SKM-1 treated with dmso at 0.1 percent for 144 hours (cell line): ENCODE data around the gene SAMD11.
"Not testable (repeated sequence)": the region's sequence is repeated elsewhere in the genome, so short reads cannot be mapped to it uniquely, and the experiment has no call there.

Source experiments
- DNase-seq: peaks from one replicate; lab custom pipeline; 2025; ENCODE audit not compliant: unreplicated experiment; lab: John Stamatoyannopoulos, UW

The SAMD11 gene

GRCh38 chr1:944341-945325 is 20.9 kb downstream of the SAMD11 start:
- DNase-seq: no peak

- no peak for DNase-seq
Observed at GRCh38 chr1:945688-946556, 22.2 kb downstream of the SAMD11 start.

- not testable (repeated sequence) for DNase-seq
Observed at GRCh38 chr1:946811-947210, 23.1 kb downstream of the SAMD11 start.

- DNase-seq: no peak
Observed at GRCh38 chr1:947958-948357, 24.2 kb downstream of the SAMD11 start.

- DNase-seq: no peak
Observed at GRCh38 chr1:950268-950667, 26.5 kb downstream of the SAMD11 start.

GRCh38 chr1:950881-951280 is 27.2 kb downstream of the SAMD11 start:
- DNase-seq: no peak

GRCh38 chr1:951364-951763 is 27.6 kb downstream of the SAMD11 start:
- DNase-seq: no peak

- DNase-seq: no peak
Observed at GRCh38 chr1:952201-952600, 28.5 kb downstream of the SAMD11 start.

GRCh38 chr1:952603-953002 is 28.9 kb downstream of the SAMD11 start:
- no peak for DNase-seq

- DNase-seq: no peak
Observed at GRCh38 chr1:953524-954320, 30.0 kb downstream of the SAMD11 start.

GRCh38 chr1:954927-955326 is 31.2 kb downstream of the SAMD11 start:
- no peak for DNase-seq

GRCh38 chr1:955474-955873 is 31.8 kb downstream of the SAMD11 start:
- peak; percentile 19 for DNase-seq

- no peak for DNase-seq
Observed at GRCh38 chr1:956636-957035, 32.9 kb downstream of the SAMD11 start.

- DNase-seq: peak; percentile 65
Observed at GRCh38 chr1:958823-959730, 35.4 kb downstream of the SAMD11 start, which contains the start of gene NOC2L. TSS of gene NOC2L (minus strand) at chr1:959256. CDS start at chr1:959240, 16 bp downstream.

GRCh38 chr1:959731-960362 is 36.1 kb downstream of the SAMD11 start:
- DNase-seq: no peak

GRCh38 chr1:960363-961131 is 36.8 kb downstream of the SAMD11 start, which contains the start of gene KLHL17:
TSS of gene KLHL17 (plus strand) at chr1:960584. CDS start at chr1:960694, 110 bp downstream.
- DNase-seq: peak; percentile 70

- DNase-seq: no peak
Observed at GRCh38 chr1:961132-961669, 37.5 kb downstream of the SAMD11 start.
